CD14-positive monocyte (primary cell): Measurements from ENCODE around the gene FOXA1. TPM values are rescaled to one million over a fixed set of nuclear protein-coding genes. Genes with fewer than 3 reads are reported as not detected.

Experiments
- DNase-seq, 3 donors: peaks; one replicate each; pipeline ENCODE4 v3.0.0-alpha.2; 2011 to 2022
- H2AFZ ChIP-seq: 2 replicates; pipeline ENCODE4 v1.6.0; 2012; ENCODE audit warnings: mild to moderate bottlenecking, low read depth, low read length, inconsistent platforms; ENCODE audit not compliant: insufficient read depth, poor library complexity, severe bottlenecking
- H3K27ac ChIP-seq, 2 donors: 1 replicate in 1 of 2; 2 replicates in 1 of 2; pipeline ENCODE4 v1.5.1; 2012 to 2013; ENCODE audit warnings: low read length in 2 of 2, control low read depth in 1 of 2, inconsistent platforms in 1 of 2, low read depth in 1 of 2, mild to moderate bottlenecking in 1 of 2
- H3K27me3 ChIP-seq, 2 donors: one replicate each; pipeline versions ENCODE4 v1.6.0 to v1.6.1; 2011 to 2013; ENCODE audit warnings: low read length in 2 of 2; ENCODE audit not compliant: control insufficient read depth in 2 of 2, insufficient read depth in 2 of 2
- H3K36me3 ChIP-seq, 2 donors: replicated peaks in 1 of 2; 1 replicate in 1 of 2; 2 replicates in 1 of 2; pipeline versions ENCODE4 v1.5.1 to v1.6.1; 2012 to 2013; ENCODE audit warnings: low read length in 2 of 2, control low read depth in 1 of 2, inconsistent platforms in 1 of 2, mild to moderate bottlenecking in 1 of 2; ENCODE audit not compliant: insufficient read depth in 2 of 2, control insufficient read depth in 1 of 2
- H3K4me1 ChIP-seq, 2 donors: 1 replicate in 1 of 2; 2 replicates in 1 of 2; pipeline versions ENCODE4 v1.5.1 to v1.6.1; 2012 to 2013; ENCODE audit warnings: low read length in 2 of 2, control low read depth in 1 of 2, inconsistent platforms in 1 of 2, mild to moderate bottlenecking in 1 of 2, moderate library complexity in 1 of 2; ENCODE audit not compliant: insufficient read depth in 2 of 2, control insufficient read depth in 1 of 2
- H3K4me2 ChIP-seq: replicated peaks from 2 replicates; pipeline ENCODE3; 2012; ENCODE audit warnings: low read length, moderate library complexity, mild to moderate bottlenecking; ENCODE audit not compliant: poor library complexity, severe bottlenecking; ENCODE audit errors: extremely low read depth
- H3K4me3 ChIP-seq, 3 experiments: fragments of 200-600 bp in 1 of 3; sonication (generic) in 1 of 3; replicated peaks in 1 of 3; 1 replicate in 2 of 3; 2 replicates in 1 of 3; pipeline ENCODE4 v1.5.1; 2011 to 2013; ENCODE audit warnings: low read length in 3 of 3, mild to moderate bottlenecking in 3 of 3, control low read depth in 2 of 3, low read depth in 2 of 3, inconsistent platforms in 1 of 3, moderate library complexity in 1 of 3
- H3K79me2 ChIP-seq: 2 replicates; pipeline ENCODE4 v1.6.0; 2012; ENCODE audit warnings: mild to moderate bottlenecking, control low read depth, inconsistent platforms, low read length, moderate library complexity; ENCODE audit not compliant: insufficient read depth
- H3K9ac ChIP-seq: 2 replicates; pipeline ENCODE4 v1.6.0; 2017; ENCODE audit warnings: low read length, mild to moderate bottlenecking; ENCODE audit not compliant: insufficient read depth, poor library complexity, severe bottlenecking
- H3K9me3 ChIP-seq, 2 donors: replicated peaks in 1 of 2; 1 replicate in 1 of 2; 2 replicates in 1 of 2; pipeline versions ENCODE4 v1.5.1 to v1.6.1; 2012 to 2013; ENCODE audit warnings: low read length in 2 of 2, control low read depth in 1 of 2; ENCODE audit not compliant: control insufficient read depth in 1 of 2, insufficient read depth in 1 of 2
- H4K20me1 ChIP-seq: 2 replicates; pipeline ENCODE4 v1.6.0; 2012; ENCODE audit warnings: mild to moderate bottlenecking, low read length, control low read depth, moderate library complexity; ENCODE audit not compliant: insufficient read depth
- H3K27ac Mint-ChIP-seq, 7 donors: one replicate each; pipeline ENCODE4 v1.8.0; 2020; ENCODE audit warnings: mild to moderate bottlenecking in 7 of 7, mixed read lengths in 7 of 7, moderate library complexity in 6 of 7, inconsistent platforms in 2 of 7
- H3K27me3 Mint-ChIP-seq, 3 donors: one replicate each; pipeline ENCODE4 v1.8.0; 2021 to 2022; ENCODE audit warnings: low read depth in 3 of 3, mild to moderate bottlenecking in 3 of 3, mixed read lengths in 3 of 3, moderate library complexity in 3 of 3, inconsistent platforms in 1 of 3
- H3K36me3 Mint-ChIP-seq, 2 donors: one replicate each; pipeline ENCODE4 v1.8.0; 2020; ENCODE audit warnings: mixed read lengths in 2 of 2, inconsistent platforms in 1 of 2, mild to moderate bottlenecking in 1 of 2
- H3K4me1 Mint-ChIP-seq: one replicate; pipeline ENCODE4 v1.8.0; 2020; ENCODE audit warnings: mild to moderate bottlenecking, mixed read lengths
- H3K4me3 Mint-ChIP-seq, 2 donors: one replicate each; pipeline ENCODE4 v1.8.0; 2020; ENCODE audit warnings: mild to moderate bottlenecking in 2 of 2, mixed read lengths in 2 of 2, moderate library complexity in 1 of 2
- H3K9me3 Mint-ChIP-seq, 7 donors: one replicate each; pipeline ENCODE4 v1.8.0; 2020 to 2022; ENCODE audit warnings: mixed read lengths in 7 of 7, mild to moderate bottlenecking in 6 of 7, moderate library complexity in 6 of 7, inconsistent platforms in 2 of 7
- CTCF ChIP-seq: fragments of 200-600 bp; IDR thresholded peaks from one replicate; pipeline ENCODE4 v1.8.0; 2022; ENCODE audit warnings: antibody characterized with exemption, mild to moderate bottlenecking
- WGBS: methylation state at CpG from one replicate; pipeline ENCODE4 v1.1.5; 2013; ENCODE audit warnings: missing lambda C conversion rate; ENCODE audit not compliant: insufficient coverage; 5-methylcytosine and 5-hydroxymethylcytosine counted together
- intact Hi-C, 2 donors: fragments of 100-400 bp; cut with micrococcal nuclease; formaldehyde crosslinking; loops; one replicate each; pipeline versions ENCODE4 v1.15.0 to v1.15.1; 2023
- polyA plus RNA-seq, 3 donors: library from polyadenylated mRNA; depleted of rRNA in 1 of 3; unstranded in 2 of 3; stranded (reverse) in 1 of 3; fragments of 300-500 nt in 2 of 3; fragments of >200 nt in 1 of 3; fragmentation: Illumina TruSeq in 2 of 3; gene quantifications; 1 replicate in 2 of 3; 2 replicates in 1 of 3; pipeline ENCODE4 v1.2.3, GENCODE V29; 2012 to 2021

The FOXA1 gene
- polyA plus RNA-seq, 3 donors = 0.09 TPM; not detected in 2

DNA sequence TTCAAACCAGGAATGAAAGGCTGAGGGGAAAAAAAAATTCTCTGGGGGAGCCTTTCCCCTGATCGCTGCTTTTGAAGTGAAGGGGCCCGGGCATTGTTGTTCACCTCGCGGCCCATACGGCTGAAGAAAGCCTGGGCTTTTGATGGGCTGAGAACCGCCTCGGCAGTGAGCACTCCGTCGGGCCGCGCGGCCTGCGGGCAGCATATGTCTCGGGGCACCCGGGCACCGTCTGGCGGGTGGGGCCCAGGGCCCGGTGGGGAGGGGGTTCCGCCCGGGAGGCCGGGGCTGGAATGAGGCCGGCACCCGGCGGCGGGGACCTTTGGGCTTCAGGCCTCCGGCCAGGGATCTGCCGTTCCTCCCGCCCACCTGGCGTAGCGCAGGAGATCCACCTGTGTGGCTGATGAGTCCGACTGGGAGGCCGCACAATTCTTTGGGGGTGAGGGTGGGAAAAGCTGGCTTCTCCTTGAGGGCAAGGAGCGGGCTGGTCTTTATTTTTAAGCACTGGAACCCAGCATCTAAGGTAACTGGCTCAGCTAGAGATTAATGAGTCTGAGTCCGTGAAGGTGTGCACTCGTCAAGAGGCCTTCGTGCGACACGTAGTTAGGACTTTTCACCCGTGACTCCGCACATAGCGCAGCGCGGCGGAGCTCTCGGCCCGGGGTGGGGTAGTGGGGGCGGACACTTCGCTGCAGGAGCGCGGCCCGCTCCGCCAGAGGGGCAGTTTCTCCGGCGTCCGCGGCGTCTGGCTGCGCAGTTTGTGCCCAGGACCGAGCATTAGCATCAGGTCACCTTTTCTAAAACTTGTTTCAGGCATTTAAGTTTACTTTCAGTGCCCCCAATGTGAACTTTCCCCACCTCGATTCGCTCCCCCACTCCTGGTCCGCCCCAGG is 10.6 kb downstream of the FOXA1 start:
- no peak overlapping the region for H3K27ac Mint-ChIP-seq
- no peak overlapping the region for H3K27ac ChIP-seq
- H4K20me1 ChIP-seq = no peaks in the 10 kb centered on the region
- no peak for TF ChIP-seq CTCF
- peaks cover 0 to 1% of the 10 kb centered on the region in 2 donors for H3K36me3 Mint-ChIP-seq
- peaks cover 12 to 42% of the 10 kb centered on the region in 2 donors for H3K9me3 ChIP-seq
- no peak overlapping the region for H3K4me2 ChIP-seq
- intact Hi-C loops = no loop called here
- no peaks in the 10 kb centered on the region for H3K79me2 ChIP-seq
- H3K4me3 Mint-ChIP-seq = peak overlapping the region in 1 of 2 donors; percentile 59
- no peaks in the 10 kb centered on the region for H3K4me1 Mint-ChIP-seq
- H3K9me3 Mint-ChIP-seq = peaks cover 2 to 41% (median 18%) of the 10 kb centered on the region in 7 donors
- H3K27me3 ChIP-seq = peaks cover 69 to 93% of the 10 kb centered on the region in 2 donors
- H2AFZ ChIP-seq = no peak overlapping the region
- WGBS = 7% methylated on average over 47 of the region's 62 CpGs
- no peaks in the 10 kb centered on the region for H3K4me1 ChIP-seq
- peaks cover 68 to 80% (median 75%) of the 10 kb centered on the region in 3 donors for H3K27me3 Mint-ChIP-seq
- DNase-seq = no peak
- H3K9ac ChIP-seq = no peak overlapping the region
- no peak overlapping the region for H3K4me3 ChIP-seq
- no peaks in the 10 kb centered on the region for H3K36me3 ChIP-seq

- Histone ChIP-seq H3K4me1 (no peaks in the 10 kb centered on the region), H3K4me2 (no peak overlapping the region), H3K27ac (no peak overlapping the region), H3K9me3 (peaks cover 12 to 34% of the 10 kb centered on the region in 2 donors), H3K9ac (no peak overlapping the region), H3K4me3 (no peak overlapping the region), H4K20me1 (no peaks in the 10 kb centered on the region), H3K79me2 (no peaks in the 10 kb centered on the region), H2AFZ (no peak overlapping the region), H3K36me3 (no peaks in the 10 kb centered on the region), H3K27me3 (peaks cover 62 to 86% of the 10 kb centered on the region in 2 donors)
- WGBS = 5% methylated on average over 58 of the region's 67 CpGs
- Mint-ChIP-seq H3K4me1 (no peaks in the 10 kb centered on the region), H3K27me3 (peaks cover 63 to 72% (median 67%) of the 10 kb centered on the region in 3 donors), H3K9me3 (peaks cover 2 to 33% (median 15%) of the 10 kb centered on the region in 7 donors), H3K4me3 (peak overlapping the region in 1 of 2 donors; percentile 76), H3K36me3 (peaks cover 0 to 1% of the 10 kb centered on the region in 2 donors), H3K27ac (no peak overlapping the region)
- intact Hi-C loops = no loop called here
- no peak for TF ChIP-seq CTCF
- DNase-seq = no peak
Observed at GRCh38 chr14:37583358-37584210, 11.5 kb downstream of the FOXA1 start.
